ENCODE measurements around the gene HS2ST1.
"Not testable (repeated sequence)": the region's sequence is repeated elsewhere in the genome, so short reads cannot be mapped to it uniquely, and the experiment has no call there.

HS2ST1 gene

GRCh38 chr1:86981482-86982213 is 67.2 kb downstream of the HS2ST1 start (continued):
- TF ChIP-seq TSHZ2 (CRISPR knock-in tag; IDR thresholded peaks at IDR 0.05) (no peak), POU6F1 (CRISPR knock-in tag; IDR thresholded peaks at IDR 0.05; ENCODE audit: borderline replicate concordance, low read depth) (no peak), RARB (CRISPR knock-in tag; IDR thresholded peaks at IDR 0.05) (no peak), ISL1 (CRISPR knock-in tag; IDR thresholded peaks at IDR 0.05) (no peak)

- not testable (repeated sequence) for ATAC-seq
These were observed 69.2 kb downstream of the HS2ST1 start for GRCh38 chr1:86983677-86984076.

- no peak for ATAC-seq
- TF ChIP-seq RARB (CRISPR knock-in tag; IDR thresholded peaks at IDR 0.05) (no peak), CSRNP3 (CRISPR knock-in tag; IDR thresholded peaks at IDR 0.05) (no peak), TSHZ2 (CRISPR knock-in tag; IDR thresholded peaks at IDR 0.05) (no peak), ARNTL (CRISPR knock-in tag; IDR thresholded peaks at IDR 0.05; ENCODE audit: borderline replicate concordance, low read depth) (no peak), GLIS3 (CRISPR knock-in tag; IDR thresholded peaks at IDR 0.05) (no peak), BACH2 (CRISPR knock-in tag; IDR thresholded peaks at IDR 0.05; ENCODE audit: borderline replicate concordance) (no peak), TOX (CRISPR knock-in tag; IDR thresholded peaks at IDR 0.05; ENCODE audit: borderline replicate concordance) (no peak), POU6F1 (CRISPR knock-in tag; IDR thresholded peaks at IDR 0.05; ENCODE audit: borderline replicate concordance, low read depth) (no peak), PATZ1 (CRISPR knock-in tag; IDR thresholded peaks at IDR 0.05; ENCODE audit: borderline replicate concordance) (no peak), PPARA (CRISPR knock-in tag; IDR thresholded peaks at IDR 0.05; ENCODE audit: borderline replicate concordance) (no peak), CREB5 (CRISPR knock-in tag; IDR thresholded peaks at IDR 0.05; ENCODE audit: low read depth) (no peak), ZFP3 (CRISPR knock-in tag; IDR thresholded peaks at IDR 0.05) (no peak), SNAI2 (CRISPR knock-in tag; IDR thresholded peaks at IDR 0.05) (no peak), TCF4 (CRISPR knock-in tag; IDR thresholded peaks at IDR 0.05; ENCODE audit: borderline replicate concordance) (no peak), ESRRG (CRISPR knock-in tag; IDR thresholded peaks at IDR 0.05) (no peak)
These were observed 73.0 kb downstream of the HS2ST1 start for GRCh38 chr1:86987446-86987845.

Measured in SK-N-SH treated with all-trans-retinoic acid at 6 μM for 48 hours (cell line).